ENCODE measurements around the gene ATP7B. TPM values are rescaled to one million over a fixed set of nuclear protein-coding genes. Genes with fewer than 3 reads are reported as not detected.

Gene ATP7B
- total RNA-seq, 1 donor from 2014 or later = 3.3 TPM

GRCh38 chr13:51959773-51960172 is 51.5 kb downstream of the ATP7B start:
- intact Hi-C loops (cut with DNase I) = no loop called here
- ATAC-seq (no peak), DNase-seq (ENCODE audit: missing footprints) (no peak)

GRCh38 chr13:51958217-51958547 is 53.1 kb downstream of the ATP7B start:
- DNase-seq (ENCODE audit: missing footprints) = no peak
- intact Hi-C loops (cut with DNase I) = no loop called here
- ATAC-seq = no peak

GRCh38 chr13:51957377-51958216 is 53.7 kb downstream of the ATP7B start:
- ATAC-seq (no peak), DNase-seq (ENCODE audit: missing footprints) (no peak)
- intact Hi-C loops (cut with DNase I) = no loop called here

DNA sequence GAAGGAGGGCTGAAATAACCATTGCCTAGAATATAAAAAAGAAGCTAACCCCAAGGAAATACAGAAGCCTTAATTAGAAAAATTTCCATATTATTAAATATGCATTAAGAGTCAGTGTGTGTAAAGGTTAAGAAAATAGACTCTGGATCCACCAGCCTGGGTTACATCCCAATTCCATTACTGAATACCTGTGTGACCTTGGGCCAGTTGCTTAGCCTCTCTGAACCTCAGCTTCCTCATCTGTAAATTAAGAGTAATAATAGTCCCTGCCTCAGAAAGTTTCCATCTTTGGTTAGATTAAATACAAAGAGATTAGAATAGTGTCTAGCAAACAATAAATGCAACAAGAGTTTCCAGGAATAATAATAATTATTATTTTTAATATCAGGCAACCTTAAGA is 54.5 kb downstream of the ATP7B start:
- intact Hi-C loops (cut with DNase I) = no loop called here
- no peak for DNase-seq (ENCODE audit: missing footprints)
- no peak for ATAC-seq

GRCh38 chr13:51955816-51956603 is 55.2 kb downstream of the ATP7B start:
- intact Hi-C loops (cut with DNase I) = no loop called here
- DNase-seq (ENCODE audit: missing footprints) = no peak
- ATAC-seq = no peak

DNA sequence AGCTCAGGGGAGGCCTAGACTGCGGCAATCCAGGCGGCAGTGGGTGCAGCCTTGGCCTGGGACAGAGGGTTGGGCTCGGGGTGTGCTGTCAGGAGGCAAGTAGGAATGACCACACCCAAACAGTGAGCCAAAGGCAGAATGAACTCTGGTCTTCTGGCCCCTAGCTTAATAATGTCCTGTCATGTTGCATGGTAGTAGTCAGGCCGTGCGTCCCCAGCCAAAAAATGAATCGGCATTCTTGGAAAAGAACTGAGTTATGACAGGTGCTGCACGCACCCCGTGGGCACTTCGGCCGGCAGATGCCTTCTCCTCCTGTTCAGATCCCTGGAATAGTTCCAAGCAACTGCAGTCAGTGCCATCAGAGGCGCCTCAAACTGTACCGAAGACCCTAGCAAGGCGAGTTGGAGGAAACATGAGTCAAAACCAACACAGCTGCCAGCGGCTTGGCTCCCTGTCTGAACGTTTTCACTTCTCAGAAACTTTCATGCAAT is 55.9 kb downstream of the ATP7B start:
- intact Hi-C loops (cut with DNase I) = no loop called here
- DNase-seq (ENCODE audit: missing footprints) (no peak), ATAC-seq (no peak)

- no peak for DNase-seq (ENCODE audit: missing footprints)
- intact Hi-C loops (cut with DNase I) = no loop called here
- no peak for ATAC-seq
These were observed 57.7 kb downstream of the ATP7B start for GRCh38 chr13:51953347-51954195.

- intact Hi-C loops (cut with DNase I) = no loop called here
- DNase-seq (ENCODE audit: missing footprints) (no peak), ATAC-seq (no peak)
These were observed 60.5 kb downstream of the ATP7B start for GRCh38 chr13:51950722-51951121.

GRCh38 chr13:51946163-51946669 is 65.0 kb downstream of the ATP7B start:
- ATAC-seq = no peak
- intact Hi-C loops (cut with DNase I) = no loop called here
- no peak for DNase-seq (ENCODE audit: missing footprints)

DNA sequence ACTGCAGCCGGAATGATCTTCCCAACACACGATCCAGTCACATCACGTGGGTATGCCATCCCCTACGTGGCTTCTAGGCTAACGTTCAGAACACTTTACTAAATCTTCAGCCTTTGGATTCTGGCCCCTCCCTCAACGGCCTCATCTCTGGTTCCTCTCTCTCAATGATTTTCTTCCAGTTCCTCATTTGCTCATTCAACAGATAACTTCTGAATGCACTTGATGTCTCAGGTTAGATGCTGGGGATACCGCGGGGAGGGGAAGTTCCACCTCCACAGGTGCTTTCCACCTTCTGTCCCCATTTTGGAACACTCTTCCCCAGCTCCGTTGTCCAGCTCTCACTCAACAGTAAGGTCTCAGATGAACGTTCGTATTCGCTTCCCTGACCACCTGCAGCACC is 66.1 kb downstream of the ATP7B start:
- intact Hi-C loops (cut with DNase I) = no loop called here
- ATAC-seq = no peak
- DNase-seq (ENCODE audit: missing footprints) = no peak

GRCh38 chr13:51944428-51944827 is 66.8 kb downstream of the ATP7B start:
- DNase-seq (ENCODE audit: missing footprints) (no peak), ATAC-seq (no peak)
- intact Hi-C loops (cut with DNase I) = no loop called here

DNA sequence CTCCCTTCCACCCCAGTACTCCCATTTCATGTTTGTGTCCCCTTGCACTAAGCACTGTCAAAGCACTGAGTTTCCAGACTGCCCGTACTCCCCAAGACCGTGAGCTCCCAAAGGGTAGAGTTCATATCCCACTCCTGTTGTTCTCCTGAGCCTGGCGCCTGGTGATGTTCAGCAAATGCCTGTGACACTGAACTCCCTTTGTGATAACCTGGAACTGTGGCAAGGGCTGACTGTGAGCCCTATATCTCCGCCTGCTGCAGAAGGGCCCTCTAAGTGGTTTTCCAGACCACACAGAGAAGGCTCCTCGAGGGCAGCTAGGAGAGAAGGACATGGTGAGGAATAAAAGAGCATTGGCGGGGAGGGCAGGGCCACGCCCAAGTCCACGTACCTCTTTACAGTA is 67.5 kb downstream of the ATP7B start:
- intact Hi-C loops (cut with DNase I) = no loop called here
- ATAC-seq = no peak
- DNase-seq (ENCODE audit: missing footprints) = no peak

GRCh38 chr13:51942189-51942588 is 69.1 kb downstream of the ATP7B start:
- DNase-seq (ENCODE audit: missing footprints) (no peak), ATAC-seq (no peak)
- intact Hi-C loops (cut with DNase I) = no loop called here

DNA sequence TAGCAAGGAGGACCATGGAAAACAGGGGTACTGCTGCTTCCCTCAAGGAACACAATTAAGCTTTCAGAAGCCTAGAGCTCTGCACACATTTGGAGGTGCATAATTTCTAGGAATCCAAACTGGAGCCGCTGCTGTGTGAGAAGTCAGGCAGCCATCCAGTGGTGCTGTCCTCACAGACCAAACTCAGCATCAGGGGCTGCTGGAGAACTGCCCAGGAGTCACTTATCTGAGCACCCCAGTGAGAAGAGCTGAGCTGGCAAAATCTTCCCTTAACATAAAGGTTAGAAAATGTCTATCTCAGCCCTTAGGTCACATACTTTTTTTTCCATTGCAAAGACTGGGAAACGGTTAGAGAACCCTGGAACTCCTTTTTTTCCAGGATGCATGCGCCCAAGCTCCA is 72.8 kb downstream of the ATP7B start:
- intact Hi-C loops (cut with DNase I) = no loop called here
- ATAC-seq = no peak
- no peak for DNase-seq (ENCODE audit: missing footprints)

DNA sequence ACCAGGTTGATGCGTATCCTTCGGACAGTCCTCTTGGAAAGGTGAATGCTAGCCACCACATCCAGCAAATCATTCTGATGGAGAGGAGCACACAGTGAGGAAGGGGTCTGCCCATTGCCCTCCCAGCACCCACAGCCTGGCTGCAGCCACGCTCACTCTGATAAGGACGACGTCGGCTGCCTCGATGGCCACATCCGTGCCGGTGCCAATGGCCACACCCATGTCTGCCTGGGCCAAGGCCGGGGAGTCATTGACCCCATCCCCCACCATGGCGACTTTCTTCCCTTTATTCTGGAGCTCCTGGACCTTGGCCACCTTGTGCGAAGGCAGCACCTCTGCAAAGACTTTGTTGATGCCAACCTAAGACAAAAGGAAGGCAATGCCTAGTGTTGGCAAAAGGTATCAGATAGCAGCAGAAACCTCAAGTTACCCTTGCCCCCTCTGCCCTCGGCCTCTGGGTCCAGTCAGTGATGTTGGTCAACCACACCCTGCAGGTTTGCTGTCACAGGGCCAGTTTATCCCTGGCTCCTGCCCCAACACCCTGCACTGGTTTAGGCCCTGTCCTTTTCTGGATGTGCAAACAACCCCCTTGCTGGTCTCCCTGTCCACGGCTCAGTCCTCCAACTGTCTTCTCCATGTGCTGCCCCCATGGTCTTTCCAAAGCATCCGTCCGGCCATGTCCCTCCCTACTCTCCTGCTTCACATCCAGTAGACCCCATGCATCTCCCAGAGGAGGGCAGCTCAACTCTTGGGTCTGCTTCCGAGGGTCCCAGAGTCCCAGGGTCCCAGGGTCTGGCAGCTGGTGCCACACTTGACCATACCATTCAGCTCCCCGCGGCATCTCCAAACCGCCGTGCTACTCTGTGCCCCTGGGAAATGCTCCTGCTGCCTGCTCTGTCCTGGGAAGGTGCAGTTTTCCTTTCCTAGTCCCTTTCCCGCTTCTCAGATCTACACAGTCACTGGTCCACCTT is 73.6 kb downstream of the ATP7B start:
- intact Hi-C loops (cut with DNase I) = no loop called here
- ATAC-seq (no peak), DNase-seq (ENCODE audit: missing footprints) (no peak)

GRCh38 chr13:51935326-51936171 is 75.7 kb downstream of the ATP7B start:
- intact Hi-C loops (cut with DNase I) = no loop called here
- ATAC-seq (peak; percentile 10), DNase-seq (ENCODE audit: missing footprints) (no peak)

GRCh38 chr13:51934461-51935087 is 76.7 kb downstream of the ATP7B start:
- intact Hi-C loops (cut with DNase I) = no loop called here
- ATAC-seq (no peak), DNase-seq (ENCODE audit: missing footprints) (no peak)
